Mesenchymal stem cell (in vitro differentiated cells and primary cell): ENCODE results near the gene CCDC171.

Source experiments
- DNase-seq: peaks from one replicate; pipeline ENCODE4 v3.0.0-alpha.2; 2013
- H2AFZ ChIP-seq: one replicate; pipeline ENCODE4 v1.6.1; 2013; ENCODE audit warnings: low read depth, mild to moderate bottlenecking, control low read depth, inconsistent platforms, low read length, moderate library complexity
- H2AK5ac ChIP-seq: 2 replicates; pipeline ENCODE4 v1.6.1; 2013; ENCODE audit warnings: low read length, moderate library complexity, mild to moderate bottlenecking, inconsistent platforms; ENCODE audit not compliant: severe bottlenecking
- H2BK120ac ChIP-seq: one replicate; pipeline ENCODE4 v1.6.1; 2013; ENCODE audit warnings: low read depth, mild to moderate bottlenecking, inconsistent platforms, low read length, moderate library complexity
- H2BK12ac ChIP-seq, 2 experiments: one replicate each; pipeline ENCODE4 v1.6.1; 2013; ENCODE audit warnings: inconsistent platforms in 2 of 2, low read length in 2 of 2, mild to moderate bottlenecking in 2 of 2, moderate library complexity in 2 of 2, control low read depth in 1 of 2
- H2BK15ac ChIP-seq: one replicate; pipeline ENCODE4 v1.6.1; 2013; ENCODE audit warnings: mild to moderate bottlenecking, low read depth, inconsistent platforms; ENCODE audit not compliant: poor library complexity, severe bottlenecking
- H2BK5ac ChIP-seq: 2 replicates; pipeline ENCODE4 v1.6.1; 2013; ENCODE audit warnings: low read depth, mild to moderate bottlenecking, low read length, control low read depth, inconsistent platforms; ENCODE audit not compliant: poor library complexity, severe bottlenecking
- H3K14ac ChIP-seq, 2 experiments: one replicate each; pipeline ENCODE4 v1.6.1; 2013; ENCODE audit warnings: inconsistent platforms in 2 of 2, low read length in 2 of 2, control low read depth in 1 of 2, mild to moderate bottlenecking in 1 of 2, moderate library complexity in 1 of 2
- H3K18ac ChIP-seq, 2 experiments: one replicate each; pipeline ENCODE4 v1.6.1; 2013; ENCODE audit warnings: inconsistent platforms in 2 of 2, low read length in 2 of 2, control low read depth in 1 of 2, low read depth in 1 of 2, mild to moderate bottlenecking in 1 of 2
- H3K23ac ChIP-seq, 2 experiments: one replicate each; pipeline ENCODE4 v1.6.1; 2013; ENCODE audit warnings: inconsistent platforms in 2 of 2, low read length in 2 of 2, mild to moderate bottlenecking in 2 of 2, moderate library complexity in 2 of 2, control low read depth in 1 of 2
- H3K27ac ChIP-seq: 2 replicates; pipeline ENCODE4 v1.5.1; 2013; ENCODE audit warnings: mild to moderate bottlenecking, moderate library complexity, low read length, control low read depth, inconsistent platforms; ENCODE audit not compliant: poor library complexity, severe bottlenecking
- H3K27me3 ChIP-seq, 2 experiments: 2 replicates each; pipeline versions ENCODE4 v1.6.1 to v1.7.0; 2013; ENCODE audit warnings: low read length in 2 of 2, mild to moderate bottlenecking in 2 of 2, moderate library complexity in 2 of 2, control low read depth in 1 of 2, inconsistent platforms in 1 of 2; ENCODE audit not compliant: control insufficient read depth in 1 of 2, insufficient read depth in 1 of 2
- H3K36me3 ChIP-seq, 2 experiments: 2 replicates each; pipeline versions ENCODE4 v1.6.1 to v1.7.0; 2013; ENCODE audit warnings: low read length in 2 of 2, control low read depth in 1 of 2, inconsistent platforms in 1 of 2, low read depth in 1 of 2, mild to moderate bottlenecking in 1 of 2; ENCODE audit not compliant: insufficient read depth in 2 of 2, control insufficient read depth in 1 of 2
- H3K4ac ChIP-seq, 2 experiments: one replicate each; pipeline ENCODE4 v1.6.1; 2013; ENCODE audit warnings: inconsistent platforms in 2 of 2, low read length in 2 of 2, mild to moderate bottlenecking in 2 of 2, moderate library complexity in 2 of 2, control low read depth in 1 of 2, low read depth in 1 of 2
- H3K4me1 ChIP-seq: 2 replicates; pipeline ENCODE4 v1.6.1; 2013; ENCODE audit warnings: low read depth, low read length, control low read depth; ENCODE audit not compliant: control insufficient read depth, insufficient read depth
- H3K4me2 ChIP-seq: 2 replicates; pipeline ENCODE4 v1.6.1; 2013; ENCODE audit warnings: low read length, mild to moderate bottlenecking, inconsistent platforms; ENCODE audit not compliant: poor library complexity, severe bottlenecking
- H3K4me3 ChIP-seq, 2 experiments: 2 replicates each; pipeline versions ENCODE4 v1.5.1 to v1.7.0; 2013; ENCODE audit warnings: low read length in 2 of 2, mild to moderate bottlenecking in 2 of 2, control low read depth in 1 of 2, low read depth in 1 of 2; ENCODE audit not compliant: insufficient read depth in 1 of 2
- H3K79me1 ChIP-seq: replicated peaks from 2 replicates; pipeline ENCODE4 v1.6.1; 2013; ENCODE audit warnings: mild to moderate bottlenecking, control low read depth, low read length, inconsistent platforms; ENCODE audit not compliant: poor library complexity, severe bottlenecking
- H3K9ac ChIP-seq: 2 replicates; pipeline ENCODE4 v1.7.0; 2013; ENCODE audit warnings: mild to moderate bottlenecking, low read length, moderate library complexity
- H3K9me3 ChIP-seq: 2 replicates; pipeline ENCODE4 v1.7.0; 2013; ENCODE audit warnings: mild to moderate bottlenecking, low read length; ENCODE audit not compliant: control insufficient read depth
- H4K8ac ChIP-seq: one replicate; pipeline ENCODE4 v1.6.1; 2013; ENCODE audit warnings: inconsistent platforms, mild to moderate bottlenecking, low read length, moderate library complexity
- H4K91ac ChIP-seq: one replicate; pipeline ENCODE4 v1.6.1; 2013; ENCODE audit warnings: mild to moderate bottlenecking, low read length, inconsistent platforms
- WGBS: methylation state at CpG from one replicate; pipeline ENCODE4 v1.1.7; 2013; ENCODE audit warnings: mixed read lengths; 5-methylcytosine and 5-hydroxymethylcytosine counted together

Gene CCDC171

DNA sequence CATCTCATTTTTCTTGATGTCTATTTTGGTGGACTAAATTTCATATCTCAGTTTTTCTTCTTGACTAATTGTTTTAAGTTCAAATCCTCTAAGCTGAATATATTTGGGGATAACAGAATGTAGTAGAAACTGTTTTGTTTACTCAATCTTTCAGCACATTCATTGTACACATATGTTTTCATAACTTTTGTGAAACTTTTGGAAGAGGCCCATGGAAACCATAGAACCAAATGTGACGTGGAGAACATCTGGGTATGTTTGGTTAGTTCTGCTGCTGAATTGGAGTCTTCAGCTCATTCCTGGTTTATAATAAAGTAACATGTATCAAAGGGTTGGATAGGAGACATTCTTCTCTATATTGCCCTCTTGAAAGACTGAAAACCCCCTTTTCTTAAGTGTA lies 88.4 kb downstream of the CCDC171 start:
- Histone ChIP-seq H3K14ac (no peak overlapping the region), H3K4me3 (no peak overlapping the region), H3K27ac (no peak overlapping the region), H3K36me3 (no peaks in the 10 kb centered on the region), H3K9ac (no peak overlapping the region), H2AK5ac (no peak overlapping the region), H4K8ac (no peak overlapping the region), H3K4me1 (no peaks in the 10 kb centered on the region), H2BK12ac (no peak overlapping the region), H3K4me2 (no peak overlapping the region), H3K9me3 (no peaks in the 10 kb centered on the region), H3K23ac (no peak overlapping the region), H2BK15ac (no peak overlapping the region), H3K79me1 (no peaks in the 10 kb centered on the region), H3K4ac (no peak overlapping the region), H3K27me3 (no peaks in the 10 kb centered on the region), H2BK120ac (no peak overlapping the region), H2BK5ac (no peak overlapping the region), H4K91ac (no peak overlapping the region), H2AFZ (no peak overlapping the region), H3K18ac (no peak overlapping the region)
- 100% methylated on average over 1 of the region's 1 CpG for WGBS
- no peak for DNase-seq

DNA sequence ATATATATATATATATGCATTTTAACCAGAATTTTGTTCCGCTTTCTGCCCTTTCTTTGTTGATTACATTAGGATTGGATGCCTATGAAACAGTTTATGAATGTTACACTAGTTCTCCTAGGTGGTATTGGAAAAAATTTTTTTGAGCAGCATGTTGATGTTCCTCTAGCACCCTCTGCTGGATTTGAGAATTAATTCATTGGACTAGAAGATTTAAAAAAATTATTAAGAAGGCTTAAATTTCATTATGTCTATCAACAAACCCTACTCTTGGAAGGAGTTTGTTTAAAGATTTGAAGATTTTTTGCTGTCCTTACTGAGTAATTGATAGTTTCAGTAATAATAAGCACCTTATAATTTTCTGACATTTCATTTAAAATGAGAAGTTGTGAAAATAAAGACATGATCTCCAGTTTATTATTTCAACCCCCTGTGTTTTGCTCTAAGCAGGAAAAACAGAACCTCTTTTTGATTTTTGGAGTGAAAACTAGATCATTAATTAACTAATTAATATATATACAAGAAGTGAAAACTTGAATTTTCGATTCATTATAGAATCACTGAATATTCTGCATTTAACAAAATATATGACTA lies 89.6 kb downstream of the CCDC171 start:
- Histone ChIP-seq H3K18ac (no peak overlapping the region), H3K4me3 (no peak overlapping the region), H3K27ac (no peak overlapping the region), H2BK5ac (no peak overlapping the region), H3K27me3 (no peaks in the 10 kb centered on the region), H2AFZ (no peak overlapping the region), H3K23ac (no peak overlapping the region), H3K14ac (no peak overlapping the region), H4K91ac (no peak overlapping the region), H3K9ac (no peak overlapping the region), H2BK15ac (no peak overlapping the region), H2BK120ac (no peak overlapping the region), H3K4me2 (no peak overlapping the region), H3K4ac (no peak overlapping the region), H2BK12ac (no peak overlapping the region), H3K4me1 (no peaks in the 10 kb centered on the region), H3K79me1 (no peaks in the 10 kb centered on the region), H4K8ac (no peak overlapping the region), H3K36me3 (no peaks in the 10 kb centered on the region), H3K9me3 (no peaks in the 10 kb centered on the region), H2AK5ac (no peak overlapping the region)
- peak; percentile 51 for DNase-seq
- WGBS, result 100% methylated on average over 1 of the region's 2 CpGs

DNA sequence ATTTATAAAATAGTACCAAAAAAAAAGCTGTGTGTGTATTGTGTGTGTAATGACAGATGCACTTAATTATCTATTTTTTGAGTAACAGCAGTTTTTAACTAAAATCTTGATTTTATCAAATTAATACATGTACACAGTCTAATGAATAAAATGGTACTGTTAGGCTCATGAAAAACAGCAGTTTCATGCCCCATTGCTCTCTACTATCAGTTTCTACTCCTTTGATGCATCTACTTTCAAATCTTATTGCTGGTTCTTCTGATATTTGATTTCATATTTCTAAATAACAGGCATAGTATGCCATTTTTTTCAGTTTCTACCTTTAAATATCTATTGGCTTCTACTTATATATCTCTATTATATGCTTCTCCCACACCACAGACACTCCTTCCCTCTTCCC lies 117.4 kb downstream of the CCDC171 start:
- no peak overlapping the region for H3K27ac ChIP-seq
- H2BK15ac ChIP-seq, result no peak overlapping the region
- H3K4me1 ChIP-seq, result peaks cover 1% of the 10 kb centered on the region
- H3K36me3 ChIP-seq, result no peaks in the 10 kb centered on the region
- H3K27me3 ChIP-seq, result no peaks in the 10 kb centered on the region
- no peaks in the 10 kb centered on the region for H3K9me3 ChIP-seq
- no peak overlapping the region for H2BK120ac ChIP-seq
- H3K23ac ChIP-seq, result no peak overlapping the region
- DNase-seq, result no peak
- H3K4ac ChIP-seq, result no peak overlapping the region
- H2AK5ac ChIP-seq, result no peak overlapping the region
- no peak overlapping the region for H2BK12ac ChIP-seq
- no peak overlapping the region for H3K4me3 ChIP-seq
- H3K4me2 ChIP-seq, result no peak overlapping the region
- no peak overlapping the region for H3K9ac ChIP-seq
- no peak overlapping the region for H2BK5ac ChIP-seq
- no peak overlapping the region for H4K91ac ChIP-seq
- H3K14ac ChIP-seq, result no peak overlapping the region
- no peak overlapping the region for H2AFZ ChIP-seq
- H4K8ac ChIP-seq, result no peak overlapping the region
- no peak overlapping the region for H3K18ac ChIP-seq
- no peaks in the 10 kb centered on the region for H3K79me1 ChIP-seq

DNA sequence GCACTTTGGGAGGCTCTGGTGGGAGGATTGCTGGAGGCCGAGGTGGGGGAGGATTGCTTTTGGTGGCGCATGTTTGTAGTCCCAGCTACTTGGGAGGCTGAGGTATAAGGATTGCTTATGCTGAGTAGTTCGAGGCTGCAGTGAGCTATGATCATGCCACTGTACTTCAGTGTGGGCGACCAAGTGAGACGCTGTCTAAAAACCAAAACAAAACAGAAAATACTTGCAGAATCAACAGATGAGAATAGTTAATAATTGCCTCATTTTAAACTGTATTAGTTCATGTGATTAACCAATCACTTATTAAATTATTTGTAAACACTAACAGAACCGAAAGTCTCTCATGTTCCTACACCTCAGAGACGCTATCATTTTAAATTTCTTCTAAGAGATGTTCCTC lies 118.1 kb downstream of the CCDC171 start:
- no peak overlapping the region for H3K27ac ChIP-seq
- no peak overlapping the region for H4K91ac ChIP-seq
- H3K36me3 ChIP-seq, result no peaks in the 10 kb centered on the region
- H2AK5ac ChIP-seq, result no peak overlapping the region
- no peak overlapping the region for H2BK15ac ChIP-seq
- no peak for DNase-seq
- H3K18ac ChIP-seq, result no peak overlapping the region
- H3K9ac ChIP-seq, result no peak overlapping the region
- peaks cover 1% of the 10 kb centered on the region for H3K4me1 ChIP-seq
- no peak overlapping the region for H3K14ac ChIP-seq
- no peak overlapping the region for H2BK12ac ChIP-seq
- H3K4me3 ChIP-seq, result no peak overlapping the region
- no peak overlapping the region for H4K8ac ChIP-seq
- no peak overlapping the region for H2BK5ac ChIP-seq
- no peak overlapping the region for H3K23ac ChIP-seq
- 94% methylated on average over 4 of the region's 7 CpGs for WGBS
- H2BK120ac ChIP-seq, result no peak overlapping the region
- no peaks in the 10 kb centered on the region for H3K79me1 ChIP-seq
- H2AFZ ChIP-seq, result no peak overlapping the region
- H3K4ac ChIP-seq, result no peak overlapping the region
- no peaks in the 10 kb centered on the region for H3K27me3 ChIP-seq
- H3K4me2 ChIP-seq, result no peak overlapping the region
- H3K9me3 ChIP-seq, result no peaks in the 10 kb centered on the region
